ENCODE data around the gene F5.

Gene F5

GRCh38 chr1:169624122-169624521 is 37.8 kb upstream of the F5 start:
- no peak for DNase-seq (ENCODE audit: low read depth)
- TF ChIP-seq CTCF (conservative IDR thresholded peaks at IDR 0.05; ENCODE audit: control insufficient read depth, insufficient read depth, low read depth, low read length) = no peak
- no peak overlapping the region for H3K4me3 ChIP-seq (ENCODE audit: control insufficient read depth, low read depth, low read length)

- no peak for DNase-seq (ENCODE audit: low read depth)
- H3K4me3 ChIP-seq (ENCODE audit: control insufficient read depth, low read depth, low read length) = no peak overlapping the region
- no peak for TF ChIP-seq CTCF (conservative IDR thresholded peaks at IDR 0.05; ENCODE audit: control insufficient read depth, insufficient read depth, low read depth, low read length)
Observed at GRCh38 chr1:169623132-169623926, 37.0 kb upstream of the F5 start.

- no peak for TF ChIP-seq CTCF (conservative IDR thresholded peaks at IDR 0.05; ENCODE audit: control insufficient read depth, insufficient read depth, low read depth, low read length)
- H3K4me3 ChIP-seq (ENCODE audit: control insufficient read depth, low read depth, low read length) = no peak overlapping the region
- DNase-seq (ENCODE audit: low read depth) = no peak
Observed at GRCh38 chr1:169620565-169620964, 34.3 kb upstream of the F5 start.

GRCh38 chr1:169618367-169618766 is 32.1 kb upstream of the F5 start:
- H3K4me3 ChIP-seq (ENCODE audit: control insufficient read depth, low read depth, low read length) = no peak overlapping the region
- no peak for DNase-seq (ENCODE audit: low read depth)
- no peak for TF ChIP-seq CTCF (conservative IDR thresholded peaks at IDR 0.05; ENCODE audit: control insufficient read depth, insufficient read depth, low read depth, low read length)

- DNase-seq (ENCODE audit: low read depth) = no peak
- H3K4me3 ChIP-seq (ENCODE audit: control insufficient read depth, low read depth, low read length) = no peak overlapping the region
- no peak for TF ChIP-seq CTCF (conservative IDR thresholded peaks at IDR 0.05; ENCODE audit: control insufficient read depth, insufficient read depth, low read depth, low read length)
Observed at GRCh38 chr1:169615803-169616202, 29.5 kb upstream of the F5 start.

GRCh38 chr1:169610858-169611257 is 24.6 kb upstream of the F5 start:
- no peak for DNase-seq (ENCODE audit: low read depth)
- no peak for TF ChIP-seq CTCF (conservative IDR thresholded peaks at IDR 0.05; ENCODE audit: control insufficient read depth, insufficient read depth, low read depth, low read length)
- no peak overlapping the region for H3K4me3 ChIP-seq (ENCODE audit: control insufficient read depth, low read depth, low read length)
